Bronchial smooth muscle cell (primary cell): Measurements from ENCODE around the gene IFT52. TPM values are rescaled to one million over a fixed set of nuclear protein-coding genes. Genes with fewer than 3 reads are reported as not detected.

ENCODE experiments used
- total RNA-seq: library from RNA; depleted of rRNA; stranded (reverse); fragments of >200 nt; gene quantifications from 2 replicates; pipeline ENCODE4 v1.2.1, GENCODE V29; 2014

The IFT52 gene, protein sequence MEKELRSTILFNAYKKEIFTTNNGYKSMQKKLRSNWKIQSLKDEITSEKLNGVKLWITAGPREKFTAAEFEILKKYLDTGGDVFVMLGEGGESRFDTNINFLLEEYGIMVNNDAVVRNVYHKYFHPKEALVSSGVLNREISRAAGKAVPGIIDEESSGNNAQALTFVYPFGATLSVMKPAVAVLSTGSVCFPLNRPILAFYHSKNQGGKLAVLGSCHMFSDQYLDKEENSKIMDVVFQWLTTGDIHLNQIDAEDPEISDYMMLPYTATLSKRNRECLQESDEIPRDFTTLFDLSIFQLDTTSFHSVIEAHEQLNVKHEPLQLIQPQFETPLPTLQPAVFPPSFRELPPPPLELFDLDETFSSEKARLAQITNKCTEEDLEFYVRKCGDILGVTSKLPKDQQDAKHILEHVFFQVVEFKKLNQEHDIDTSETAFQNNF
- total RNA-seq: 47.6 and 61.9 TPM in 2 replicates

DNA sequence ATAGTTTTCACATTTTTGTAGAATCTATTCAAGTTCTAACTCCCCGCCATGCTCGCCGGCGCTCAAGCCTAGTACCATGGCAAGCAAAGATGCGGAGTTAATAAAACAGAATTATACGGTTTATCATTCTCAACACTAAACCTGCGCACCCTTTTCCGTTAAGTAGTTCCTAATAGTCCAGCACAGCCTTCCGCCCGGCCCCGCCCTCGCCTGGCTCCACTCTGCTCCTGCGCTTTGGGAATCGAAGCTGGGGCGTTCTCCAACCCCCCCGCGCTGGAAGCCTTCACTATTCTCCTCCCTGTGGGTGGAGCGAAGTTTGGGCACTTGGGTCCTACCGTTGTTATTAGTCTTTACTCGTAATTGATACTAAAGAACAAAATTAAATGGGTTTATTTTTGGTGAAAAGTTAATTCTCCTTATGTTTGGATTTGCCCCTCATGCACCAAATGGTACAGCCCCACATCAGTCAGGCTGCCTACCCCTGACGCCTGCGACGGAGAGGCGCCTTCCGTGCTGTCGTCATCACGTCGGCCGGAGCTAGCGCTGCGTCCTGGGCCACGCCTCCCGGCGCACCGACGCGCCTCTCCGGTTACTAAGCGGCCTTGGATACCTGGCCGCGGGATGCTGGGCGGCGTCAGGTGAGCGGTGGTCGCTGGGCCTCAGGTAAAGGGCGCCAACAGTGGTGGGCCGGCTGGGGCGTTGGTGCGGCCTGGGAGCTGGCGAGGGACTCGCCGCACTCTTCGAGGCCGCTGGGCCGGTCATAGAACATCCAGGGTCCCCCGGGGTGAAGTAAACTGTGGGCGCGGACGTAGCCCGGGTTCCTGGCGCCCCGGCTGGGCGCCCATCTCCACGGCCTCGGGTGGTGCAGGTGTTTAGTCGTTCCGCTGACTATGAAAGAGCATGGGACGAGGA lies at the start of gene IFT52:
Gene IFT52 (plus strand): TSS at position 546 of the 912 bp plus-strand sequence. CDS start 3,762 bp downstream, outside the sequence.

DNA sequence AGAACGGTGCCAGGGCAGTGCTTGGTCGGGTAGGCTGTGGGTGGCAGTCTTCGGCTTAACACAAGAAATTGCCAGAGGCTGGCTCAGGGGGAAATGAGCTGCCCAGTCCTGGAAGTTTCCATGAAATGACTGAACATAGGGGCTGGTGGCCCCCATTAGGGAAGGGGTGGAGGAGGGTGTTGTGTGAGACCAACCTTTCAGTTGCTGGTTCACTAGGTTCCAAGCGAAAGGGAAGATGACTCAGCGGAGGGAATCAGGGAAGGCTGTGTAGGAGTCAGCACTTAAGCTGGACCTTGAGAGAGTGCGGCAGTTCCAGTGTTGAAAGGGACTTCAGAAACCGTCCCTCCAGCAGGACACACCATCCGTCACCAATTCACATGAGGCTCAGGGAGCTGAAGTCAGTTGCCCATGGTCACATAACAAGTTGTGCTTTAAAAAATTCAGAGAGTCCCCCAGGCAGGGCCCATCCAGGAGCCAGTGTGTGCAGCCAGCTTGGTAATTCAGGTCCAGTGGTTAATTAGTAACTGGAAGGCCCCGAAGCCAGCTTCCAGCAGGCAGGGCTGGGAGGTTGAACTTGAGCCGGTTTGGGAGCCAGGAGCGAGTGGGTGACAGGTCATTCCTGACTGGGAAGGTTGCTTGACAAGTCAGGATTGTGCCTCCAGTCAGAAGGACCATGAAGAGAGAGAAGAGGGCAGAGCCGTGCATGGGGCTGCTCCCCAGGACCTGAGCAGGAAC lies 32.2 kb upstream of the IFT52 start, which contains the start of gene SGK2:
Gene SGK2 (plus strand): TSS at position 616 of the 735 bp plus-strand sequence. CDS start 7,469 bp downstream, outside the sequence.

DNA sequence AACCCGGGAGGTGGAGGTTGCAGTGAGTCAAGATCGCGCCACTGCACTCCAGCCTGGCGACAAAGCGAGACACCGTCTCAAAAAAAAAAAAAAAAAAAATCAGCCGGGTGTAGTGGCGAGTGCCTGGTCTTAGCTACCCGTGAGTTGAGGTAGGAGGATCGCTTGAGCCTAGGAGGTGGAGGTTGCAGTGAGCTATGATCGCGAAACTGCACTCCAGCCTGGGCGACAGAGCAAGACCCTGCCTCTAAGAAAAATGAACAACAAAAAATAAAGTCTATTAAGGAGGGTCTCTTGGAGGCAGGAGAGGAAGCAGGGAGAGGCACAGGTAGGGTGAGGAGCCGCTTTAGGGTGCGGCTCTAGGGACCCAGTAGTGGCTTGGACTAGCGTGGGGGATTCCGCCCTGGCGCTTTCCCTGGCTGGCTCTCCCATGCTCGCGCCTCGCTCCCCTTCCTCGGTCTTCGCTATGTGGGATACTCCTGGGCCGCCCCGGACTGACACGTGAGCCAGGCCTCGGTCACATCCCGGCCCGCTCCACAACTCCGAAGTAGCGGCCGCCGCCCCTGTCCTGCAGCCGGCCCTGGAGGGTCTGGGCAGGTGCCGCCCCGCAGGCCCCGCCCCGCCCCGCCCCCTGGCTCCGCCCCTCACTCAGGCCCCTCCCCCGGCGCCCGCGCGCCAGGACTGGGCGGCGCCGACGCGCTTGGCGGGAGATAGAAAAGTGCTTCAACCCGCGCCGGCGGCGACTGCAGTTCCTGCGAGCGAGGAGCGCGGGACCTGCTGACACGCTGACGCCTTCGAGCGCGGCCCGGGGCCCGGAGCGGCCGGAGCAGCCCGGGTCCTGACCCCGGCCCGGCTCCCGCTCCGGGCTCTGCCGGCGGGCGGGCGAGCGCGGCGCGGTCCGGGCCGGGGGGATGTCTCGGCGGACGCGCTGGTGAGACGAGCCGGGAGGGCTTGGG lies 75.9 kb downstream of the IFT52 start, which contains the start of gene MYBL2:
Gene MYBL2 (plus strand): TSS at position 739 of the 953 bp plus-strand sequence. CDS start 170 bp downstream, at position 909.

Other genes with a start within 250 kb of the IFT52 start
- gene SRSF6, start 133.0 kb upstream of the IFT52 start, total RNA-seq: 31.2 and 53.5 TPM in 2 replicates
- 2.0 and 5.1 TPM in 2 replicates for gene L3MBTL1, start 83.2 kb upstream of the IFT52 start, total RNA-seq
- 0.43 TPM in 1 of 2 replicates, not detected in the other for gene SGK2, start 31.9 kb upstream of the IFT52 start, total RNA-seq
- 0.09 and 0.47 TPM in 2 replicates for gene MYBL2, start 76.2 kb downstream of the IFT52 start, total RNA-seq
- gene GTSF1L, start 136.1 kb downstream of the IFT52 start, total RNA-seq: not detected in 2 replicates